SK-N-MC (cell line): ENCODE results near the gene B4GALT7.

Experiments
- EZH2 ChIP-seq: fragments of 200-600 bp; sonication (generic); IDR thresholded peaks from one replicate; pipeline ENCODE4 v1.6.1; 2017; ENCODE audit warnings: antibody characterized with exemption
- POLR2AphosphoS5 ChIP-seq: IDR thresholded peaks from 2 replicates; pipeline ENCODE4 v1.6.1; 2012; ENCODE audit warnings: mild to moderate bottlenecking, low read depth, low read length, borderline replicate concordance

DNA sequence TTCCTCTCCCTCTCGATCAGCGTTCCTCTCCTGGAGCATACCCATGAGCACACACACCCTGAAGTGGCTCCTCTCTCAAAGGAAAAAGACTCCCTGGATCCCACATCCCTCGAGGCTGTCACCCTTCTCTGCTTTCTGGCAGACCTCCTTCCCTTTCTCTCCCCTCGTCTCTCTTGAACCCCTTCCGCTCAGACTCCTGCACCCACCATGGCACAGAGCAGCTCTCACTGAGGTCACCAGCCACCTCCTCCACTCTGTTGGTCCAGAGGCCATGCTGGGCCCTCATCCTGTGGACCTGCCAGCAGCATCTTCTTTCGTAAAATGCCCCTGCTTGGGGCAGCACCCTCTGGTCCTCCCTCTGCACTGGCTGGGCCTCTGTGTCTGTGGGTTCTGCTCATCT lies 5.7 kb downstream of the B4GALT7 start:
- no peak for TF ChIP-seq POLR2AphosphoS5
- TF ChIP-seq EZH2: no peak
